ENCODE results near the gene CC2D2A.

DNA sequence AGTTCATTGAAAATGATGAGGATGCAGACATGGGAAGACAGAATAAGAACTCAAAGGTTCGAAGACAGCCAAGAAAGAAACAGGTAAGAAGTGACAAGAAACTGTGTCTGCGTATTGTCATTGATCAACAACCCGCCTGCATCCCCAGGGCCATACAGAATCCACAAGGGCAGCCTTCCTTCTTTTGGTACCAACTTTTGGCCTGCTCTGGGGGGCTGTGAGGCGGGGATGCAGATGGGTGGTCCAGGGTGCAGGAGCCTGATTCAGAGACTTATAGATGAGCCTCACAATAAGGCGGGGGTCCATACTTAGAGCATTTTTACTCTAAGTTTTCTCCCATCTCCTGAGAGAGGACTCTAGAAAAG lies 9.0 kb downstream of the CC2D2A start:
- TF ChIP-seq, protein P1, sequence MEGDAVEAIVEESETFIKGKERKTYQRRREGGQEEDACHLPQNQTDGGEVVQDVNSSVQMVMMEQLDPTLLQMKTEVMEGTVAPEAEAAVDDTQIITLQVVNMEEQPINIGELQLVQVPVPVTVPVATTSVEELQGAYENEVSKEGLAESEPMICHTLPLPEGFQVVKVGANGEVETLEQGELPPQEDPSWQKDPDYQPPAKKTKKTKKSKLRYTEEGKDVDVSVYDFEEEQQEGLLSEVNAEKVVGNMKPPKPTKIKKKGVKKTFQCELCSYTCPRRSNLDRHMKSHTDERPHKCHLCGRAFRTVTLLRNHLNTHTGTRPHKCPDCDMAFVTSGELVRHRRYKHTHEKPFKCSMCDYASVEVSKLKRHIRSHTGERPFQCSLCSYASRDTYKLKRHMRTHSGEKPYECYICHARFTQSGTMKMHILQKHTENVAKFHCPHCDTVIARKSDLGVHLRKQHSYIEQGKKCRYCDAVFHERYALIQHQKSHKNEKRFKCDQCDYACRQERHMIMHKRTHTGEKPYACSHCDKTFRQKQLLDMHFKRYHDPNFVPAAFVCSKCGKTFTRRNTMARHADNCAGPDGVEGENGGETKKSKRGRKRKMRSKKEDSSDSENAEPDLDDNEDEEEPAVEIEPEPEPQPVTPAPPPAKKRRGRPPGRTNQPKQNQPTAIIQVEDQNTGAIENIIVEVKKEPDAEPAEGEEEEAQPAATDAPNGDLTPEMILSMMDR (IDR thresholded peaks at IDR 0.05; ENCODE audit: low read depth, low read length) = no peak
- TF ChIP-seq MYC (IDR thresholded peaks at IDR 0.05; ENCODE audit: low read depth, low read length) = no peak
- TF ChIP-seq POLR2A (IDR thresholded peaks at IDR 0.05; ENCODE audit: extremely low read depth, insufficient read length) = no peak
